GM20431 (cell line): ENCODE data around the gene TBXA2R.

ENCODE experiments used
- in situ Hi-C: fragments of 300-500 bp; cut with MseI, MboI; formaldehyde crosslinking; loops from one replicate; pipeline ENCODE4 v1.15.0; 2020; ENCODE audit warnings: low sequenced_read_pairs; ENCODE audit not compliant: unreplicated experiment

TBXA2R gene

DNA sequence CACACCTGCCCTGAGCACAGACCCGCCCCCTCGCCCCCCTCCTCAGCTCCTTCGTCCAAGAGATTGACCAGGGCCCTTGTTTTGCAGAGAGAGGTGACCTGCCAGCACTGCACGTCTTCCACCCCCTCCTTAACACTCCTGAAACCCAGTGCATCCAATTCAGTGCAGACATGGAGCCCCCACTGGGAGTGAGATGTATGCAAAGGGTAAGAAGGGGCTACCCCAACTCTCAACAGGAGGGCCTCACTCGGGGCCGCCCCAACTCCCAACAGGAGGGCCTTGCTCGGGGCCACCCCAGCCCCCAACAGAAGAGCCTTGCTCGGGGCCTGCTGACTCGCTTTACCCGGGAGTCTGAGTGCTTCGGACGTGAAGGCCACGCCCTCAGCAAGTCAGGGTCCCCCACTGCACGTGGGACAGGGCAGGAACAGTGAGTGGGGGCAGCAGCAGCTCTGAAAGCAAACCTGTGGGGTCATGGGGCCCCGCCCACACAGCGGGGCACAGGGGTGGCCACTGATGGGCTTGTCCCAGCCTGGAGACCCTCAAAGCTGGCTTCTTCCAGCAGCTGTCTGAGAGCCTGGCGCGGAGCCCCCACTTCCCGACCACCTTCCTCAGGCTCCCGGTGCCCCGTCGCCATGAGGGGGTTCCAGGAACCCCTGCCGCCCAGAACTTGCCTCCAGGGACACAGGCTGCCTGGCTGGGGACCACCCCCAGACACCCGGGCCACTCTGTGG lies 14.3 kb upstream of the TBXA2R start:
- in situ Hi-C loops, result no loop called here

DNA sequence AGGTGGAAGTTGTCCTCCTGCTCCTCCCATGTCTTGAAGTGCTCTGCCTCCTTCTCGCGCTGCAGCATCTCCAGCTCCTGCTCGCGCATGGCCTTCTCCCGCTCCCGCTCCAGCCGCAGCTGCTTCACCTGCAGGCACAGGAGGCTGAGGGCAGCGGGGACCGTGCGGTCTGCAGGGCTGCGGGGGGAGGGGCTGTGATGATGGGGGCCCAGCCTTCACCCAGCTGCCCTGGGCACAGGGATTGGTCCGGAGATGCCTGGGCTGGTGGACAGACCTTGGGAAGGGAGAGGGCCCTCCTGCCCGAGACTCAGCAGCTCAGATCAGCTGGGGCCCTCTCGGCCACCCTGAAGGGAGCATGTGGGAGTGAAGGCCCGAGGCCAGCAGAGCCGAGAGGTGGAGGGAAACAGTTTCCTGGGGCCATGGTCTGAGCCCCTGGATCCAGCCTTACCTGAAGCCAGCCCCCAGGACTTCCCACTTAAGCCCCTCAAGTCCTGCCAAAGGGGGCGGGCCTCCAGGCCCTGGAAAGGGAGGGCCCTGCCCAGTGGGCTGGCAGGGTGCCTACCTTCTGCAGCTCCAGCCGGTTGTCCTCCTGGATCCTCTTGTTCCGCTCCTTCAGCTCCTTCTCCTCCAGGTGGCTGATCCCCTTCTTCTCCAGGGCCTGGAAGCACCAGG lies 13.6 kb upstream of the TBXA2R start:
- in situ Hi-C loops, result no loop called here

DNA sequence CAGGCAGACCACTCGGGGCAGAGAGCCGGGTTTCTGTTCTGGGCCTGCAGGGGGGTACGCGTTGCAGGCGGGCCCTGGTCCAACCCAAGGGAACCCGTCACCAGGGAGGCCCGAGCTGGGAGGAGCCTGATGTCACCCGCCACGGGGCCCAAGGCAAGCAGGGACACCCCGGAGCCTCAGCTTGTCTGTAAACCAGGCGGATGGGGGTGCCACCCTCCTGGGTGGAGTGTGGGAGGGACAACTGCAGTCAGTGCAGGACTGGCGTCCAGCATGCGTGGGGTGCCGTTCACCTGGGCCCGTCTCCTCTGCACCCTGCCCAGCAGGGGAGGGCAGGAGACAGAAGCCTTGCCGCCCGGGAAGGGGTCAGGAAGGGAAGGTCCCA lies 12.9 kb upstream of the TBXA2R start:
- in situ Hi-C loops, result no loop called here

DNA sequence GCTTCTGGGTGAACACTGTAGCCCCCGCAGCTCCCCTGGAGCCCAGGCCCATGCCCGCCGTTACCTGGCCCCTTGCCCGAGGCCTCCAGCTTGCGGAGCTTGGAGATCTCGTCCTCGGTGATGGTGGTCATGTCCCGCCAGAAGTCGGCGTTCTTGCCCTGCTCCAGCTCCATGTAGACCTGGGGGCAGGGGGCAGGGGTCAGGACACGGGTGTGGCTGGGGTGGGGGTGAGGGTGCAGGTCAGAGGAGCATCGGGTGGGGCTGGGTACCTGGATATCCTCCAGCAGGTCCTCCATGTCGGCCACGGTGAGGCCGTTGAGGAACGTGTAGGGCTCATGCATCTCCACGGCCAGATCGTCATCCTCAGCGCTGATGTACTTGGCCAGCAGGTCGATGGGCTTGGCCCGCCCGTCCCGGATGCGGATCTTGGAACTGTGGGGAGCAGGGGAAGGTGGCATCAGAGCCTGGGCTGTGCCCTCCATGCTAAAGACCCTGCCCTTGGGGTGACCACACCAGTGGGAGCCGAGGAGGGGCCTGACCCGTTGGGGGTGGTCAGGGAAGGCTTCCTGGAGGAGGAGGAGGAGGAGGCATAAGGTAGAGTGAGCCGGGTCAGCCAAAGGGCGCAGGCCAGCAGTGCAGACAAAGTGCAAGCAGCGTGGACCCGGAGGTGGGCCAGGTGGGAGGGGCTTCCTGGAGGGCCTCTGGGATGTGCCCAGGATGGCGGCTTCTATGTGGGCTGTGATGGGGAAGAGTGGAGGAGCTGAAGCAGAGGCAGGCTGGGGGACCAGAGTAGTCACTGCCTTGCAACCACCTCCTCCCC lies 12.3 kb upstream of the TBXA2R start:
- in situ Hi-C loops, result no loop called here

DNA sequence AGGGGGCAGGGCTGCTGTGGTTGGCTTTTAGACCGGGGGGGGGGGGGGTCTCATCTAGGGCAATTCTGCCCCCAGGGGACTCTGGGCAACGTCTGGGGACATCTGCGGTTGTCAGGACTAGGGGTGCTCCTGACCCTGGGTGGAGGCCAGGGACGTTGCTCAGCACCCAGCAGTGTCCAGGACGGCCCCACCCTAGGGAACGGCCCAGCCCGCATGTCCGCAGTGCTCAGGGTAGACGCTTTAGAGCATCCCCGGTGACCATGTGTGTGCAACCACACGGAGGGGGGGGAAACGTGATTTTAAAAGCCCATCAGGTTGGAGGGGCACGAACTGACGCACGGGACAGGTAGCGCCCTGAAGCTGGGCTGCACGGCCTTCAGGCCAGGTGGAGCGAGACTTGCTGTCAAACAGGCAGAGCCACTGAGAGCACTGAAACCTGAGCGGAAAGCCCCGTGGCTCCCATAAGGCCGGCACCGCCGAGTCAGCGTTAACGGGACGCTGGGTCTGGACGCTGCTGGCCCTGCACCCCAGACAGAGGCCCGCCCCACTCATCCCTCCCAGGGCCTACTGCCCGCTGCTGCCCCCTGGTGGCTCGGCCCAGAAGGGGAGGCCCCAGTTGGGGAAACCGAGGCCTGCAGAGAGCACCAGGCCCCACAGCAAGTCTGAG lies 11.6 kb upstream of the TBXA2R start:
- in situ Hi-C loops, result no loop called here

DNA sequence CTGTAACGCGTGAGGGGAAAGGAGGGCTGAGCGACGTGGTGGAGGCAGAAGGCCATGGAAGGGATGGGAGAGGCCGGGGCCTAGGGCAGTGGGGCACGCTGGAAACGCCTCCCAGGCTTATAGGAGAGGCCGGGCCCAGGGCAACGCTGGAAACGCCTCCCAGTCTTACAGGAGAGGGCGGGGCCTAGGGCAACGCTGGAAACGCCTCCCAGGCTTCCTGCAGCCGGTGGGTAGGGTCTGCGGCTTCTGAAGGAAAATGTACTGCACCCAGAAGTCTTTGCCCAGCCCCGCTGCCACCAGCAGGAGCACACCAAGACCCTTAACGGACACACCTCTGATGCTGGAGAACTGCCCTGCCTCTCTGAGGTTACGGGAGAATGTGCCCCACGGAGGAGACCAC lies 10.8 kb upstream of the TBXA2R start:
- in situ Hi-C loops, result no loop called here

DNA sequence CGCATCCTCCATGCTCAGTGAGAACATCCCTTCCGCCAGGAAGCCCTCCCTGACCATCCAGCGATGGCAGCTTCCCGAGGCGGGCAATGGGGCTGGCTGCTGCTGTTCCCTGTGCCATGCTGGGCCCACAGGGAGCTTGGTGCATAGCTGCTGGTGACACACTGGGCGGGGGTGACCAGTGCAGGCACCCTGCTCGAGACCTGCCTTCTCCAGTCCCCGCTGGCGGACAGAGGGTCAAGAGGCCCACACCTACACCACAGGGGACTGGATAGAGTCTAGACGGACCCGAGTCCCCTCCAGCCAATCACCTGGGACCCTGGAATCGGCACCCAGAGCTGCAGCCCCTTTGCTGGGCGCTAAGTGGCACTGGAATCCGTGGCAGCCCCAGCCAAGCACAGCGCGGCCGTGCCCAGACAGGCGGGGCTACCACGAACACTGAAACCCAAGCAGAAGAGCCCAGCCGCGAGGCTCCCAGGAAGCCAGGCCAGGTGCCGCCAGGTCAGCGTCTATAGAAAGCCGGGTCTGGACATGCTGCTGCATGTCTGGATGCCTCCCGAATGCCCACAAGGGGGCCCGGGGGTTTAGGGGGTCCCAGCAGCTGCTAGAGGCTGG lies 9.0 kb upstream of the TBXA2R start:
- in situ Hi-C loops, result no loop called here

DNA sequence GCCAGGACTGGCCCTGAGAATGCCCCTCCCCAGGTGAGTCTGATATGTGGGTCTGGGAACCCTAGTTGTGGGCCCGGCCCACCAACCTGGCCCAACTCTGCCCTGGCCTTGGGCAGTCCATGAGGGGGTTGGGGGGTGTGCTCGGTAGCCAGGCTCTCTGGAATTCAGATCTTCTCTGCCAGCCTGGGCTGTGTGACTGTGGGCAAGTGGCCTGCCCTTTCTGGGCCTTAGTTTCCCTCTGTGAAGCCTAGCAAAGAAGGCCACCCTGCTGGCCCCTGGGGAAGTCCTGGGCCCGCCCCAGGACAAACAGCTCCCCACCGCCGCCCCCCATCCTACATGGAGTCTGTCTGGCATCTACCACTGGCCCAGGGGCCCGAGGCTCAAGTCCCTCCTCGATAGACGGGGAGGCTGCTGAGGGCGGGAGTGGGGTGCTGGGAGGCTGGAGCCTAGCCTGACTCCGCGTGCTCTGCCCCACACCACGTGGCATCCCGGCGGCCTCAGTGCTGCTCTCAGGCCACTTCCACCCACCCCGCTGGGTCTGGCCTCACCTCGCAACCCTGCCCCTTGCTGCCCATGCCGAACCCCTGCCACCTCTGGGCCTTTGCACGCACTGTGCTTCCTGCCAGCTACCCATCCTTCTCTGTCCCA lies 8.3 kb upstream of the TBXA2R start:
- in situ Hi-C loops, result no loop called here

DNA sequence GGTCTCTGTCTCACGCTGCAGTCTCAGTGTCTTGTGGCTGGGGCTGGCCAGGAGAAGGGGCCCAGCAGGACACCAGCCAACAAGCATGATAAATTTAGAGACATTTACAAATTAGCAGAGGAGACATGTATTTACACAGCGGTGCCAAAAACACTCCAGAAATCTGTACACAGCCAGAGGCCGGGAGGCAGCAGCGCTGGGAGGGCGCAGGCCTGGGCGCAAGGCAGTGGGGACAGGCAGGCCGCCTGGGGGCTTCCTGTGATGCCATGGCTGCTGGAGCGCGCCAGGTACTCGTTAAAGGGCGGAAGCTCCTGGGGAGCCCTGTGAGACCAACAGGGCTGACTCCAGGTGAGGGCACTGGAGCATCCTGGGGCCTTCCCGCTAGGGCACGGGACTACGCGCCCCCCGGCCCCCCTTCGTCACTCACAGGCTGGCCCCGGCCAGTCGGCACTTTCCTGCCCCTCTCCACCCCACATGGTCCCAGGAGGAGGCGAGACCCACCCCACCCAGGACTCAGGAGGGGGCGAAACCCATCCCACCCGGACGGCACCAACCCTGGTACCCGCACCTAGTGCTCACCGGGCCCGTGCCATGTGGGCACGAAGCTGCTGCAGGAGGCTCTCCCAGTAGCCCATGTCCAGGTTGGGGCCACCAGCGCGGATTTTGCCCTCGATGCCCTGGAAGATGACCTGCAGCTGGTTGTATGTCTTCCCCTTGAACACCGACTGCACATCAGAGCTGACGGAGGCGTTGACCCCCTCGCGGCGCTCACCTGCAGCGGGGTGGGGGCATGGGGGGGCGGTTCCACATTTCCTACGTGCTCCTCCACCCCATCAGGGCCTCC lies 7.4 kb upstream of the TBXA2R start:
- in situ Hi-C loops, result no loop called here

DNA sequence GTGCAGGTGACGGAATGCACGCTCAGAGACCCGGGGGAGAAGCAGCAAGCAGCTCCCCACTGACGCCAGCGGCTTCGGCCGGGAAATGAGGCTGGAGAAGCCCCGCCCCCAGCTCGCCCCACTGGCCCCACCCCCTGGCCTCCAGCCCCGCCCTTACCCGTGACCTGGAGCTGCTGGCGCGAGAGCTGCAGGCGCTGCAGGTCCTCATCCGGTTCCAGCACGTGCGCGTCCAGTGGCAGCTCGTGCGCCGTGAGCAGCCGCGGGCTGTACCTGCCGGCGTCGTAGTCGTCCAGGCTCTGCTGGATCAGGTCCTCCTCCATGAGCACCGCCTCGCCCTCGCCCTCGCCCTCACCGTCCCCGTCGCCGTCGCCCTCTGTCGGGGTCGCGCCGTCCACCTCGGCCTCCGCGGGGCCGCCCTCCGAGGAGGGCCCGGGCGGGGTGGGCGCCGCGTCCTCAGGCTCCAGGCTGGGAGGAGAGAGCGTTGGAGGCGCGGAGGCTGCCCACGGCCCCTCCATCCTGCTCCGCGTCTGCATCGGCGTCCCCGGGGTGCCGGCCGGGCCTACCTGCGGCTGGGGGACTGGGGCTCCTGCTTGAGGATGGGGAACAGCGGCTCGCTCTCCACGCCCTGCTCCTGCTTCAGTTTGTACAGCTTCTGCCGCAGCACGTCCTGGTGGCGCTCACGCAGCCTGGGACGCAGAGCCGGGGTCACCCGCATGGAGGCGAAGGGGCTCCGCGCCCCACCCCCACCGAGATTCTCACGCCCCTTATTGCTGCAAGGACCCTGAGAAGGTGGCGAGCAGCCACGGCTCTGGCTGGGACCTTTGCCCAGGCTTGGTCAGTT lies 6.4 kb upstream of the TBXA2R start:
- in situ Hi-C loops, result no loop called here

DNA sequence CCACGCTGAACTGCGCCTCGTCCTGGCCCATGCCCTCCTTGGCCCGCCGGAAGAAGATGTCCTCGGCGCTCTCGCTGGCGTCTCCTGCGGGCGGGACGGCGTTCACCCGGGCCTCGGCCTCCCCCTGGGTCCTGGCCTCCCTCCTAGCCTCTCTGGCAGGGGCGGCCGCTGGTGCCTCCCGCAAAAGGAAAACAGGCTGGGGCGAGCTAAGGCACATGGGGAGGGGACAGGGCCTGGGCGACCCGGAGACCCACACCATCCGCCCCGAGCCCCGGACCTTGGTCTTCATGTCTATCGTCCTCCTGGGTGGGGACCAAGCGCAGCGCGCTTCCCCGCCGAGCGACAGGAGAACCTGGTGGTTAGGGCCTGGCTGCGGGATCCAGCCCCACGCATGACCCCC lies 5.7 kb upstream of the TBXA2R start:
- in situ Hi-C loops, result no loop called here

DNA sequence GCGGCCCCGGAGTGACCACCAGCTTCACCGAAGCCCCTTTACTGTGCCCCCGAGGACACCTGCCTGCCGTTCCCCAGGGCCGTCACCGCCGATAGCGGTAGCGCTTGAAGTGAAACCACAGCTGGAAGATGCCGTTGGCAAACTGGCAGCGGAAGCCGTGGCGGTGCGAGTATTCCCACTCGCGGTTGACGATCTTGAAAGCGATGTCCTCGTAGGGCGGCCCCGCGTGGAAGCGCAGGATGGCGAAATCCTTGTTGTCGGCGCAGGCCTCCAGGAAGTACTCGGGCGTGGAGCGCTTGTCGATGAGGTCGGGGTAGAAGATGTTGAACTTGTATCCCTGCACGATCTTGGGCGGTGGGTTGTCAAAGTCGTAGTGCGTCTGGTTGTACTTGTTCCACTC lies 5.2 kb upstream of the TBXA2R start:
- in situ Hi-C loops, result no loop called here

DNA sequence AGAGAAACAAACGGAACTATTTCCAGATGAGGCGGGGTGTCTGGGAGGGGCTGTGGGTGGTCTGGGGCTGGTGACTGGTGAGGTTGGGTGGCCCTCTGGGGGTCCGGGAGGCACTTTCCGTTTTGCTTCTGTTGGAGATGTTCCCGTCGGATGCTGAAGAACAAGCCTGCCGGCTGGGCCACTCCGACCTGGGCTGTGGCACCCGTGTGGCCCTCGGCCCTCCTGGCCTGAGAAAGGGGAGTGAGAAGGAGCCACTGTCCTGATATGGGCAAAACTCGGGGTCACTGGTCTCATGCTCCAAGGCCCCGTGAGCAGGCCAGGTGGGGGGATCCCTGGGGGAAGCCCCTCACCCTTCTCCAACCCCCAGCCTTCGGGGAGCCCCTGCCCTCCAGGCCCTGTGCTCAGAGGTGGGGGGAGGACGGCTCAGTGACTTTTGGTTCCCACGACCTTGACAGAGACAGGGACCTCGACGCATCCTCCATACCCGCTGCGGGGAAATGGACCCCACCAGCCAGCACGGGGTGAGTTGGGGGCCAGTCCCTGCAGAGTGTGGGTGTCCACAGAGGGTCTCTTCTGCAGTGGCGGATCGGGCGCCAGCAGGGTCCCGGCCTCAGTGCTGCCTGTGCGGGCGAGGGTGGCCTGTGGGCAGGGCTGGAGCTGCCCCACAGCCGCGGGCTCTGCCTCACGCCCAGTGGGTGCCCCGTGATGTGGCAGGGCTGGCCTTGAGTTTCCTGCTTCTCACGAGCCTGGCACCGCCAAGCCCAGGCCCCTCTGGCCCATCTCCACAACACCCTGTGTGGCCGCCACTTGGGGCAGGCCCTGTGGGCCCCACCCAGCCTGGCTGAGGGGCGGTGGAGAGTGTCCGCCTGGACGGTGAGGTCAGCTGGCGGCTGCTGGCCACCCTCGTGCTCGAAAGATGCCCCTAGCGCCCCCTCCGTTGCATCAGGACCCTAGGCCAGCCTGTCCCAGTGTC lies 4.4 kb upstream of the TBXA2R start:
- in situ Hi-C loops, result no loop called here

DNA sequence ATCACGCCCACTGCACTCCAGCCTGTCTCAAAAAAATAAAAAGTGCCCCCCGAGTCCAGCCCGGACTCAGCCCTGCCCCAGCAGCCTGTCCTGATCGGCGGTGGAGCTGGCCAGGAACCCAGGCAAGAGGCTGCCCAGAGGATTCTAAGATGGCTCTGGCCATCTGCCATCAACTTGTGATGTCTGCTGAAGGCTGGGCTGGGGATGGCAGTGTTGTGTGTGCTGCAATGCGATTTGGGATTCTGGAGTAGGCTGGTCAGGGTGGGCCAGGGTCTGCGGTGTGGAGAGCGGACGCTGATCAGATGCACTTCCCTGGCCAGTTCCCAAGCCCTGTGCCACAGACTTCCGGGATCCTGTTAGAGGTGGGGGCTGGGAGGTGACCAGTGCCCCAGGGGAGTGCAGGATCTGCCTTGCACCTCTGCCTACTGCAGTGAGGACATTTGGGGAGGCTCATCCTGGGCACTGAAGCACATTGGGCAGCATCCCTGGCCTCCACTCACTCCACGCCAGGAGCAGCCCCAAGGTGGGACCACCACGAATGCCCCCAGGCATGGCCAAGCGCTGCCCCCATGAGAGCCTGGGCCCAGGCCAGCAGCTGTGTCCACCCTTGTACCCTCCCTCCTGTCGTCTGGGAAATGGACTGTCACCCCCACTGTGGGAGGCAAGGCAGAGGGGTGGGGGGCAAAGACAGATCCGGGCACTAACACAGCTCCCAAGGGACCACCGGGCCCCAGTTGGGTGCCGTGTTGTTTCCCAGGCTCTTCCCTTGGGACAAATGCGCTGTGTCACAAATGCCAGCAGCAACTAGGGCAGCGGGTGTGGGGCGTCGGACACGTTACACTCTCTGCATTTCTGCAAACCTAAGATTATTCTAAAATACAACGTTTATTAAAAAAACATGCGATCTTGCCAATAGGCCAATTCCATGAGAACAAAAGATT lies 3.4 kb upstream of the TBXA2R start:
- in situ Hi-C loops, result no loop called here

DNA sequence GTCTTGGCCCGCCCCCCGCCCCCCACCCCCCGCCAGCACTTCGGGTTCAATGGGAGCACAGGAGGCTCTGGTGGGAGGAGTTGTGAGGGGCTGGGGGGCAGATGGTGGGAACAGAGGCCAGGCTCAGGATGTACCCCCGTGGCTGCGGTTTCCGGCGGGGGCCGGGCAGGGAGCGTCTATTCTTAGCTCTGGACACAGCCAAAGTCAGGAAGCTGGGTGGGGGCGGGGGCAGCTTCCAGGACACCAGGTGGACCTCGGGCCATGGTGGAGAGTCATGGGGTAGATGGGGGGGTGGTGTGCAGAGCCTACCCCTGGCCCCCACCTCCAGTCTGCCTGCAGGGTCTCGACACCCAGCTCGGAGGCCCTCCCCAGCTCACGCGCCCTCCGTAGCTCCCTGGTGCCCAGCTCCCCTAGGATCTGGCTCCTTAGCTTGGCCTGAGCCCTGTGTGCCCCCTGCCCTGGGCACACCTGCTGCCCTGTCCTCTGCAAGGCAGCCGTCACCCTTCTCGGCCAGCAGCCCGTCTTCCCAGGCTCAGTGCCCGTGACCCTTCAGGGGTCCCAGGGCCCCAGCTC lies 2.2 kb upstream of the TBXA2R start:
- in situ Hi-C loops, result no loop called here
